GM12878 (cell line): ENCODE data around the gene SRSF12. TPM values are rescaled to one million over a fixed set of nuclear protein-coding genes. Genes with fewer than 3 reads are reported as not detected.

Experiments used
- BHLHE40 ChIP-seq, 2 experiments: fragments of 450-650 bp in 1 of 2; IDR thresholded peaks; 2 replicates each; pipeline ENCODE4 v1.6.1; 2011 to 2017; ENCODE audit warnings: low read depth in 2 of 2, borderline replicate concordance in 1 of 2, improper control_type of control experiment in 1 of 2, low read length in 1 of 2, mild to moderate bottlenecking in 1 of 2
- EGR1 ChIP-seq, 2 experiments: IDR thresholded peaks; 1 replicate in 1 of 2; 2 replicates in 1 of 2; pipeline ENCODE4 v1.6.1; 2011 to 2012; ENCODE audit warnings: low read depth in 2 of 2, low read length in 2 of 2, borderline replicate concordance in 1 of 2, mild to moderate bottlenecking in 1 of 2, moderate library complexity in 1 of 2
- HDAC6 ChIP-seq: fragments of 200-600 bp; sonication (generic); IDR thresholded peaks from one replicate; pipeline ENCODE4 v1.8.0; 2017; ENCODE audit warnings: antibody characterized with exemption; ENCODE audit not compliant: unreplicated experiment
- NFYB ChIP-seq: IDR thresholded peaks from 2 replicates; pipeline ENCODE4 v1.6.1; 2011; ENCODE audit warnings: low read depth, mild to moderate bottlenecking, low read length, improper control_type of control experiment, moderate library complexity; ENCODE audit not compliant: insufficient read depth
- YBX1 ChIP-seq: fragments of 450-650 bp; IDR thresholded peaks from 2 replicates; pipeline ENCODE4 v1.6.1; 2016; ENCODE audit warnings: antibody characterized with exemption
- polyA plus RNA-seq, 11 experiments: library from polyadenylated mRNA; depleted of rRNA in 4 of 11; unstranded in 6 of 11; stranded (reverse) in 5 of 11; fragments of >200 nt; fragmentation: Nextera tagmentation in 4 of 11; fragmentation: Illumina TruSeq in 1 of 11; extraction: Ambion mirVana in 4 of 11; extraction: Trizol in 1 of 11; gene quantifications; 1 replicate in 1 of 11; 2 replicates in 10 of 11; pipeline versions ENCODE4 v1.2.1 to v1.2.3, GENCODE V29; 2011 to 2016; ENCODE audit warnings: inconsistent platforms in 2 of 11, missing spikeins in 2 of 11, low read depth in 1 of 11
- total RNA-seq, 4 experiments: library from RNA; depleted of rRNA in 3 of 4; stranded (reverse); fragments of >200 nt in 3 of 4; fragmentation: Illumina TruSeq in 1 of 4; extraction: Trizol in 1 of 4; gene quantifications; 2 replicates each; pipeline versions ENCODE4 v1.2.1 to v1.2.3, GENCODE V29; 2013 to 2021
- TF ChIP-seq, protein P1 (sequence below): fragments of 450-650 bp; IDR thresholded peaks from 2 replicates; pipeline ENCODE4 v1.6.1; 2017; ENCODE audit warnings: low read depth, mild to moderate bottlenecking, moderate library complexity
- TF ChIP-seq, protein P2 (sequence below): fragments of 450-650 bp; formaldehyde crosslinking; IDR thresholded peaks from 2 replicates; pipeline ENCODE4 v1.4.0; 2020; ENCODE audit warnings: mild to moderate bottlenecking, moderate library complexity
- TF ChIP-seq, protein P3 (sequence below): IDR thresholded peaks from 2 replicates; pipeline ENCODE4 v1.6.1; 2012; ENCODE audit warnings: improper control_type of control experiment, low read depth, low read length; ENCODE audit not compliant: insufficient replicate concordance
- TF ChIP-seq, protein P4 (sequence below): fragments of 450-650 bp; formaldehyde crosslinking; IDR thresholded peaks from 2 replicates; pipeline ENCODE4 v1.5.0; 2022; ENCODE audit warnings: mild to moderate bottlenecking, missing genetic modification characterization

SRSF12 gene
- total and polyA plus RNA-seq, 10 of the 15 experiments (the other 5 are each of a cell fraction or from before 2014, with no cell fraction given) = 0.03 to 0.23 TPM; not detected in 8

DNA sequence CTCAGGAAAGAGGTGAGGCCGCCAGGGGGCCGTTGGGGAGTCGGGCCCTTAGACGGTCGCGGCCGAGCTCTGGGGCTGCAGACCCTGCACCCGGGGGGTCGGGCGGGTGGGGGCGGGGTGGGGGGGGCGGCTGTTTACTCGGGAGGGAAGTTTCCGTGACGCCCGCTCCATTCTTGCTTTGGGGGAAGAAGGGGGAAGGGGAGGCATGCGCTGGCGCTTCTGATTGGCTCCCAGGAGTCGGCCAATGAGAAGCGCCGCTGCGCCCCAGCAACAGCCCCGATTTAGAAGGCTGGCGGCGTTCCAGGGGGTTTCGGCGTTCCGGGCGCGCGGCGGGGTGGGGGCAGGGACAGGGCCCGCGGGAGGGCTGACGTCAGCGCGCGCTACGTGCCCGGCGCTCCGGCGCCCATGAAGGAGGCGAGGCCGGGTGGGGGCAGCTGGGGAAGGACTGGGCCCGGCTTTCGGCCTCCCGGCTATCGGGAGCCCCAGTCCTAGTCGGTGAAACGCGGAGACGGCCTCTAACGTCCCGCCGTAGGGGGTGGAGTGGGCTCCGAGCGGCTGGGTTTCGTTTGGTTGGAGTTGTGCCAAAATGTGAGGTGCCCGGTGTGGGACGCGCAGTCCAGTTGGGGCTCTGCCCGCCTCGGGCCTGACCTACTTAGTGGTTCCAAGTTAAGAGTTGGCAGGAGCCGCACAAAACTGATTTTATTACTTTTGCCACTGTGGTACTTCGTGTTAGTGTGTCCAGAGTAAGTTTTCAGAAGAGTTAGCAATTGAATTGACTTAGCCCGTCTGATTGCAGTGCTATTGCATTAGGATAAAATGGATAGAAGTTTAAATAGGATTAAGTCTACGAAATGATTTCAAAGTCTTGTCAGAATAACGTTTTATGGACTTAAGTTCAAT lies 36.2 kb downstream of the SRSF12 start (continued):
- TF ChIP-seq YBX1 = no peak
- TF ChIP-seq, protein P1, sequence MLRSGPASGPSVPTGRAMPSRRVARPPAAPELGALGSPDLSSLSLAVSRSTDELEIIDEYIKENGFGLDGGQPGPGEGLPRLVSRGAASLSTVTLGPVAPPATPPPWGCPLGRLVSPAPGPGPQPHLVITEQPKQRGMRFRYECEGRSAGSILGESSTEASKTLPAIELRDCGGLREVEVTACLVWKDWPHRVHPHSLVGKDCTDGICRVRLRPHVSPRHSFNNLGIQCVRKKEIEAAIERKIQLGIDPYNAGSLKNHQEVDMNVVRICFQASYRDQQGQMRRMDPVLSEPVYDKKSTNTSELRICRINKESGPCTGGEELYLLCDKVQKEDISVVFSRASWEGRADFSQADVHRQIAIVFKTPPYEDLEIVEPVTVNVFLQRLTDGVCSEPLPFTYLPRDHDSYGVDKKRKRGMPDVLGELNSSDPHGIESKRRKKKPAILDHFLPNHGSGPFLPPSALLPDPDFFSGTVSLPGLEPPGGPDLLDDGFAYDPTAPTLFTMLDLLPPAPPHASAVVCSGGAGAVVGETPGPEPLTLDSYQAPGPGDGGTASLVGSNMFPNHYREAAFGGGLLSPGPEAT = peak; percentile 89
- TF ChIP-seq, protein P2, sequence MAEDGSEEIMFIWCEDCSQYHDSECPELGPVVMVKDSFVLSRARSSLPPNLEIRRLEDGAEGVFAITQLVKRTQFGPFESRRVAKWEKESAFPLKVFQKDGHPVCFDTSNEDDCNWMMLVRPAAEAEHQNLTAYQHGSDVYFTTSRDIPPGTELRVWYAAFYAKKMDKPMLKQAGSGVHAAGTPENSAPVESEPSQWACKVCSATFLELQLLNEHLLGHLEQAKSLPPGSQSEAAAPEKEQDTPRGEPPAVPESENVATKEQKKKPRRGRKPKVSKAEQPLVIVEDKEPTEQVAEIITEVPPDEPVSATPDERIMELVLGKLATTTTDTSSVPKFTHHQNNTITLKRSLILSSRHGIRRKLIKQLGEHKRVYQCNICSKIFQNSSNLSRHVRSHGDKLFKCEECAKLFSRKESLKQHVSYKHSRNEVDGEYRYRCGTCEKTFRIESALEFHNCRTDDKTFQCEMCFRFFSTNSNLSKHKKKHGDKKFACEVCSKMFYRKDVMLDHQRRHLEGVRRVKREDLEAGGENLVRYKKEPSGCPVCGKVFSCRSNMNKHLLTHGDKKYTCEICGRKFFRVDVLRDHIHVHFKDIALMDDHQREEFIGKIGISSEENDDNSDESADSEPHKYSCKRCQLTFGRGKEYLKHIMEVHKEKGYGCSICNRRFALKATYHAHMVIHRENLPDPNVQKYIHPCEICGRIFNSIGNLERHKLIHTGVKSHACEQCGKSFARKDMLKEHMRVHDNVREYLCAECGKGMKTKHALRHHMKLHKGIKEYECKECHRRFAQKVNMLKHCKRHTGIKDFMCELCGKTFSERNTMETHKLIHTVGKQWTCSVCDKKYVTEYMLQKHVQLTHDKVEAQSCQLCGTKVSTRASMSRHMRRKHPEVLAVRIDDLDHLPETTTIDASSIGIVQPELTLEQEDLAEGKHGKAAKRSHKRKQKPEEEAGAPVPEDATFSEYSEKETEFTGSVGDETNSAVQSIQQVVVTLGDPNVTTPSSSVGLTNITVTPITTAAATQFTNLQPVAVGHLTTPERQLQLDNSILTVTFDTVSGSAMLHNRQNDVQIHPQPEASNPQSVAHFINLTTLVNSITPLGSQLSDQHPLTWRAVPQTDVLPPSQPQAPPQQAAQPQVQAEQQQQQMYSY (CRISPR knock-in tag) = no peak
- peak; percentile 46 to 81; a peak in 2 of 3 replicates for TF ChIP-seq EGR1 (IDR thresholded peaks at IDR 0.05; ENCODE audit: borderline replicate concordance in 1 of 2, low read depth in 2 of 2, low read length in 2 of 2)
- peak; percentile 84 for TF ChIP-seq NFYB
- TF ChIP-seq, protein P3, sequence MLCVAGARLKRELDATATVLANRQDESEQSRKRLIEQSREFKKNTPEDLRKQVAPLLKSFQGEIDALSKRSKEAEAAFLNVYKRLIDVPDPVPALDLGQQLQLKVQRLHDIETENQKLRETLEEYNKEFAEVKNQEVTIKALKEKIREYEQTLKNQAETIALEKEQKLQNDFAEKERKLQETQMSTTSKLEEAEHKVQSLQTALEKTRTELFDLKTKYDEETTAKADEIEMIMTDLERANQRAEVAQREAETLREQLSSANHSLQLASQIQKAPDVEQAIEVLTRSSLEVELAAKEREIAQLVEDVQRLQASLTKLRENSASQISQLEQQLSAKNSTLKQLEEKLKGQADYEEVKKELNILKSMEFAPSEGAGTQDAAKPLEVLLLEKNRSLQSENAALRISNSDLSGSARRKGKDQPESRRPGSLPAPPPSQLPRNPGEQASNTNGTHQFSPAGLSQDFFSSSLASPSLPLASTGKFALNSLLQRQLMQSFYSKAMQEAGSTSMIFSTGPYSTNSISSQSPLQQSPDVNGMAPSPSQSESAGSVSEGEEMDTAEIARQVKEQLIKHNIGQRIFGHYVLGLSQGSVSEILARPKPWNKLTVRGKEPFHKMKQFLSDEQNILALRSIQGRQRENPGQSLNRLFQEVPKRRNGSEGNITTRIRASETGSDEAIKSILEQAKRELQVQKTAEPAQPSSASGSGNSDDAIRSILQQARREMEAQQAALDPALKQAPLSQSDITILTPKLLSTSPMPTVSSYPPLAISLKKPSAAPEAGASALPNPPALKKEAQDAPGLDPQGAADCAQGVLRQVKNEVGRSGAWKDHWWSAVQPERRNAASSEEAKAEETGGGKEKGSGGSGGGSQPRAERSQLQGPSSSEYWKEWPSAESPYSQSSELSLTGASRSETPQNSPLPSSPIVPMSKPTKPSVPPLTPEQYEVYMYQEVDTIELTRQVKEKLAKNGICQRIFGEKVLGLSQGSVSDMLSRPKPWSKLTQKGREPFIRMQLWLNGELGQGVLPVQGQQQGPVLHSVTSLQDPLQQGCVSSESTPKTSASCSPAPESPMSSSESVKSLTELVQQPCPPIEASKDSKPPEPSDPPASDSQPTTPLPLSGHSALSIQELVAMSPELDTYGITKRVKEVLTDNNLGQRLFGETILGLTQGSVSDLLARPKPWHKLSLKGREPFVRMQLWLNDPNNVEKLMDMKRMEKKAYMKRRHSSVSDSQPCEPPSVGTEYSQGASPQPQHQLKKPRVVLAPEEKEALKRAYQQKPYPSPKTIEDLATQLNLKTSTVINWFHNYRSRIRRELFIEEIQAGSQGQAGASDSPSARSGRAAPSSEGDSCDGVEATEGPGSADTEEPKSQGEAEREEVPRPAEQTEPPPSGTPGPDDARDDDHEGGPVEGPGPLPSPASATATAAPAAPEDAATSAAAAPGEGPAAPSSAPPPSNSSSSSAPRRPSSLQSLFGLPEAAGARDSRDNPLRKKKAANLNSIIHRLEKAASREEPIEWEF = no peak
- TF ChIP-seq BHLHE40 (IDR thresholded peaks at IDR 0.05; ENCODE audit: borderline replicate concordance in 1 of 2, low read depth in 2 of 2, low read length in 1 of 2) = peak; percentile 57 to 75; a peak in 3 of 4 replicates
- peak; percentile 42 for TF ChIP-seq HDAC6
- TF ChIP-seq, protein P4, sequence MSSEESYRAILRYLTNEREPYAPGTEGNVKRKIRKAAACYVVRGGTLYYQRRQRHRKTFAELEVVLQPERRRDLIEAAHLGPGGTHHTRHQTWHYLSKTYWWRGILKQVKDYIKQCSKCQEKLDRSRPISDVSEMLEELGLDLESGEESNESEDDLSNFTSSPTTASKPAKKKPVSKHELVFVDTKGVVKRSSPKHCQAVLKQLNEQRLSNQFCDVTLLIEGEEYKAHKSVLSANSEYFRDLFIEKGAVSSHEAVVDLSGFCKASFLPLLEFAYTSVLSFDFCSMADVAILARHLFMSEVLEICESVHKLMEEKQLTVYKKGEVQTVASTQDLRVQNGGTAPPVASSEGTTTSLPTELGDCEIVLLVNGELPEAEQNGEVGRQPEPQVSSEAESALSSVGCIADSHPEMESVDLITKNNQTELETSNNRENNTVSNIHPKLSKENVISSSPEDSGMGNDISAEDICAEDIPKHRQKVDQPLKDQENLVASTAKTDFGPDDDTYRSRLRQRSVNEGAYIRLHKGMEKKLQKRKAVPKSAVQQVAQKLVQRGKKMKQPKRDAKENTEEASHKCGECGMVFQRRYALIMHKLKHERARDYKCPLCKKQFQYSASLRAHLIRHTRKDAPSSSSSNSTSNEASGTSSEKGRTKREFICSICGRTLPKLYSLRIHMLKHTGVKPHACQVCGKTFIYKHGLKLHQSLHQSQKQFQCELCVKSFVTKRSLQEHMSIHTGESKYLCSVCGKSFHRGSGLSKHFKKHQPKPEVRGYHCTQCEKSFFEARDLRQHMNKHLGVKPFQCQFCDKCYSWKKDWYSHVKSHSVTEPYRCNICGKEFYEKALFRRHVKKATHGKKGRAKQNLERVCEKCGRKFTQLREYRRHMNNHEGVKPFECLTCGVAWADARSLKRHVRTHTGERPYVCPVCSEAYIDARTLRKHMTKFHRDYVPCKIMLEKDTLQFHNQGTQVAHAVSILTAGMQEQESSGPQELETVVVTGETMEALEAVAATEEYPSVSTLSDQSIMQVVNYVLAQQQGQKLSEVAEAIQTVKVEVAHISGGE (CRISPR knock-in tag) = no peak
